GM19452 (cell line): ENCODE measurements around the gene PRTG.
"Not testable (repeated sequence)": the region's sequence is repeated elsewhere in the genome, so short reads cannot be mapped to it uniquely, and the experiment has no call there.

Experiments
- ATAC-seq: cut with Tn5 transposase; IDR thresholded peaks from one replicate; pipeline ENCODE4 v1.9.1; 2021; ENCODE audit not compliant: unreplicated experiment

The PRTG gene

GRCh38 chr15:55750706-55751105, 7.8 kb upstream of the PRTG start:
- ATAC-seq: no peak

- ATAC-seq: no peak
Observed at GRCh38 chr15:55743729-55744655, 1.0 kb upstream of the PRTG start.

- no peak for ATAC-seq
Observed at GRCh38 chr15:55742498-55742926, 440 bp downstream of the PRTG start.

- ATAC-seq: no peak
Observed at GRCh38 chr15:55741833-55742497, 987 bp downstream of the PRTG start.

GRCh38 chr15:55740981-55741832, 1.7 kb downstream of the PRTG start:
- no peak for ATAC-seq

- no peak for ATAC-seq
Observed at GRCh38 chr15:55740359-55740878, 2.5 kb downstream of the PRTG start.

- ATAC-seq: no peak
Observed at GRCh38 chr15:55739641-55740040, 3.3 kb downstream of the PRTG start.

GRCh38 chr15:55738715-55739114, 4.2 kb downstream of the PRTG start:
- ATAC-seq: no peak

GRCh38 chr15:55737373-55737772, 5.6 kb downstream of the PRTG start:
- ATAC-seq: no peak

- ATAC-seq: no peak
Observed at GRCh38 chr15:55736756-55737155, 6.2 kb downstream of the PRTG start.

- no peak for ATAC-seq
Observed at GRCh38 chr15:55734641-55735040, 8.3 kb downstream of the PRTG start.

GRCh38 chr15:55733461-55733860, 9.5 kb downstream of the PRTG start:
- ATAC-seq: not testable (repeated sequence)

- no peak for ATAC-seq
Observed at GRCh38 chr15:55721554-55722185, 21.3 kb downstream of the PRTG start.

GRCh38 chr15:55715355-55716076, 27.4 kb downstream of the PRTG start:
- no peak for ATAC-seq

- no peak for ATAC-seq
Observed at GRCh38 chr15:55714064-55714463, 28.9 kb downstream of the PRTG start.

- ATAC-seq: no peak
Observed at GRCh38 chr15:55712363-55712762, 30.6 kb downstream of the PRTG start.

- no peak for ATAC-seq
Observed at GRCh38 chr15:55710286-55710685, 32.7 kb downstream of the PRTG start.

GRCh38 chr15:55709458-55709857, 33.5 kb downstream of the PRTG start:
- no peak for ATAC-seq

GRCh38 chr15:55708720-55709119, 34.2 kb downstream of the PRTG start:
- ATAC-seq: no peak

GRCh38 chr15:55707951-55708350, 35.0 kb downstream of the PRTG start:
- no peak for ATAC-seq
